K562 treated with DMSO at 1 percent for 48 hours (cell line): ENCODE results near the gene PPP4R3C. TPM values are rescaled to one million over a fixed set of nuclear protein-coding genes. Genes with fewer than 3 reads are reported as not detected.

Experiments used
- total RNA-seq: library from RNA; unstranded; fragments of 300-600 nt; gene quantifications from 2 replicates; pipeline ENCODE4 v1.2.3, GENCODE V29; 2022; ENCODE audit warnings: low replicate concordance; ENCODE audit errors: extremely low read depth

PPP4R3C gene
- total RNA-seq: not detected in 2 replicates

DNA sequence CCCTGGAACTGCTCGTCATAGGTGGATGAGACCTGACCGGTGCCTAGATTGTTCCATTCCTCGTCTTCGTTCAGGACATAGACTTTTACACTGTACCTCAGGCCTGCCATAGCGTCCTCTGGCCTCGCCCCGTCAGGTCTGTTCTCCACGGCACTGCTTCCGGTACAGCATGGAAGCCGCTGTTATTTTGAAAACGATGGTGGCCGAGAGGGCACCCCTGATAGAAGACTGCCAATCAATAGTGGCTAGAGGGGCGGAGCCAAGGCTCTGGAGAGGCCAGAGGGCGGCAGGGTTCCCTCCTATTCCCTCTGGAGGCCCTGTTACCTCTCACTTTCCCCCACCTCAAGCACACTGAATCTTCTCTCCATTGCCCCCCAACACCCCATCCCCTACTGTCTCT, at the start of gene PPP4R3C:
Gene PPP4R3C (minus strand): TSS at position 155 of the 400 bp plus-strand sequence. CDS start 45 bp downstream, at position 110.

Other genes starting within 250 kb of the PPP4R3C start
- gene DCAF8L2, start 127.0 kb upstream of the PPP4R3C start, total RNA-seq: not detected in 2 replicates